GM18907 (cell line): Measurements from ENCODE around the gene RBM47.
"Not testable (repeated sequence)": the region's sequence is repeated elsewhere in the genome, so short reads cannot be mapped to it uniquely, and the experiment has no call there.

Source experiments
- ATAC-seq: cut with Tn5 transposase; IDR thresholded peaks from one replicate; pipeline ENCODE4 v1.9.1; 2021; ENCODE audit warnings: mild to moderate bottlenecking, moderate library complexity; ENCODE audit not compliant: unreplicated experiment

RBM47 gene

DNA sequence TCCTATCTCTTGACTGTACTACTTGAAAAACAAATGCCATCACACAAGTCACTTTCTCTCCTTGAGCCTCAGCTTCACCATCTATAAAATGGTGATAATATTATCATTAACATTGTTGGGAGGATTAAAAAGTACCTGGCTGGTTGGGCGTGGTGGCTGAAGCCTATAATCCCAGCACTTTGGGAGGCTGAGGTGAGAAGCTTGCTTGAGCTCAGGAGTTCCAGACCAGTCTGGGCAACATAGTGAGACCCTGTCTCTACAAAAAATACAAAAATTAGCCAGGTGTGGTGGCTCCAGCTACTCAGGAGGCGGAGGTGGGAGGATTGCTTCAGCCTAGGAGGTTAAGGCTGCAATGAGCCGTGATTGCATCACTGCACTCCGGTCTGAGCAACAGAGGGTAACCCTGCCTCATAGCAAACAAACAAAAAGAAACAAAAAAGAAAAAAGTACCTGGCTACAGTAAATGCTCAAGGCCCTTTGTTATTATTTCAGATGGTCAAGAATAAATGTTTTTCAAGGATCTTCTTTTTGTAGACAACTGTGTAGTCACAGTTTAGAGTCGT, 174.2 kb downstream of the RBM47 start:
- ATAC-seq: no peak

GRCh38 chr4:40454816-40455215, 174.8 kb downstream of the RBM47 start:
- ATAC-seq: no peak

DNA sequence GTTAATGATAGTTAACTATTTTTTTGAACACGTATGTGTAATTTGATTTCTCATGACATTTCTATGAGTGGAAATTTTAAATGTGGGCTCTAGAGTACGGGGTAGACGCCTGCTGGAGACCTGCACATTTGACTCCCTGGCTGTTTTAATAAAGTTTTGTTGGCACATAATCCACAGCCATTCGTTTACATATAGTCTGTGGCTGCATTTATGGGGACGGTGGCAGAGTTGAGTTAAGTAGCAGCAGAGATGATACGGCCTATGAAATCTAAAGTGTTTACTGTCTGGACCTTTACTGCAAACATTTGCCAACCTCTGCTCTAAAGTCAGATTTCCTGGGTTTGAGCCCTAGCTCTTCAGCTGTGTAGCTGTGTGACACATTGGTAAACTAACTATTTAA, 175.8 kb downstream of the RBM47 start:
- ATAC-seq: no peak

GRCh38 chr4:40448875-40449274, 180.8 kb downstream of the RBM47 start:
- no peak for ATAC-seq

- ATAC-seq: no peak
Measured at GRCh38 chr4:40446839-40447238, 182.8 kb downstream of the RBM47 start.

DNA sequence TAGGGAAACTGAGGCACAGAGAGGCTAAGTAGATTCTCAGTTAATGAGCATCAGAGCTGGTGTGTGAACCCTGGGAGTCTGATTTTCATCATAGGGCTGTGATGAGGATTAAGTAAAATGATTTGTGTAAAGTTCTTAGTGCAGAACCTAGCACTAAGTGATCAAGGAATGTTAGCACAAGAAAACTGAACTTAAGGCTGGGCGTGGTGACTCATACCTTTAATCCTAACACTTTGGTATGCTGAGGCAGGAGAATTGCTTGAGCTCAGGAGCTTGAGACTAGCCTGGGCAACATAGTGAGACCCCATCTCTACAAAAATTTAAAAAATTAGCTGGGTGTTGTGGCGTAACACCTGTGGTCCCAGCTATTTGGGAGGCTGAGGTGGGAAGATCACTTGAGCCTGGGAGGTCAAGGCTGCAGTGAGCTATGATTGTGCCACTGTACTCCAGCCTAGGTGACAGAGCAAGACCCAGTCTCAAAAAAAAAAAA, 183.4 kb downstream of the RBM47 start:
- not testable (repeated sequence) for ATAC-seq

GRCh38 chr4:40445671-40446070, 184.0 kb downstream of the RBM47 start:
- ATAC-seq: no peak

GRCh38 chr4:40441430-40441829, 188.2 kb downstream of the RBM47 start:
- no peak for ATAC-seq

DNA sequence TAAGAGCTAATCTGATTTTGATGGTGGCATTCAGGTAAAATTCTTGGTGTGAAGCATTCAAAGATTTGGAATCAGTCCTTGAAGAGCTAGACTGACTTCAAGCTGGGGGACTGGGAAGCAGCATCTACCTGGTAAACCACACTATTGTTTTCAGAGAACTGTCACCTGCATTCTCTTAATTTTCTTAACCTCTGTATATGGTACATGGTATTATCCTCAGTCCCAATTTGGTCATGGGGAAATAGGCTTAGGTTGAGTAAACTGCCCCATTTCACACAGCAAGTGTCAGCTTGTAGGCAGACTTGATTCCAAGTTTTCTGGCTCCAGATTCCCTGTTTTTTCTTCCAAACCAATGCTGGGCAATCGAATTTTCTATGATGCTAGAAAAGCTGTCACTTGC, 190.1 kb downstream of the RBM47 start:
- no peak for ATAC-seq

GRCh38 chr4:40438384-40439026, 191.2 kb downstream of the RBM47 start:
- no peak for ATAC-seq

DNA sequence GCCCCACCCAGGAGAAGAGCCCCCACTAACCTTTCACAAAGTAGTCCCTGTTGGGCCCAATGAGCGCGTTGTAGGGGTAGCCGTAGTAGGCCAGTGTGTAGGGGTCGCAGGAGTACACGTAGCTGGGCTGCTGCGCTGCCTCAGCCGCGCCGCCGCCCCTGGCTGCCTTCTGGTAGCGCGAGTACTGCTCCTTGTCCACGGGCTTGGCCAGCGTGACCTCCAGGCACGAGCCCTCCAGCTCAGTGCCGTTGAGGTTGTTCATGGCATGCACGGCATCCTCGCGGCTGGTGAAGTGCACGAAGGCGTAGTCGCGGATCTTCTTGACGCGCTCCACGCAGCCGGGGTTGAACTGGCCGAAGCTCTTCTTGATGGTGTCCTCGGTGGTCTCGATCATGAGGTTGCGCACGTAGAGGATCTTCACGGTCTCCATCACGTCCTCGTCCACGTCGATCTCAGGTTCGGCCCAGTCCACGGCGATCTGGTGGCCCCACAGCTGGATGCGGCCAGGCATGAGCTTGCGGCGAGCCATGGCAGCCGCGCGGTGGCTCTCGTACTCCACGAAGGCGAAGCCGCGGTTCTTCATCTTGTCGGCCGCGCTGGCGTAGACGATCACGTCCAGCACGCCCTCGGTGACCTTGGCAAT, 191.8 kb downstream of the RBM47 start:
- ATAC-seq: no peak

DNA sequence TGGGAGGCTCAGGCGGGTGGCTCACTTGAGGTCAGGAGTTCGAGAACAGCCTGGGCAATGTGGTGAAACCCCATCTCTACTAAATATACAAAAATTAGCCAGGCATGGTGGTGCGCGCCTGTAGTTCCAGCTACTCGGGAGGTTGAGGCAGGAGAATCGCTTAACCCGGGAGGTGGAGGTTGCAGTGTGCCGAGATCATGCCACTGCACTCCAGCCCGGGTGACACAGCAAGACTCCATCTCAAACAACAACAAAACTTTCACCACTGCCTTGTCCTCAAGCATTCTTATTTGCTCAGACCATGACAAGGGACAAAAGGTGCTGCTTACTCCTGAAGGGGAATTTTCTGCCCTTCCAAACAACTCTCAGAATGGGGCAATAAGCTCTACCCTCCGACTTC, 194.4 kb downstream of the RBM47 start:
- ATAC-seq: not testable (repeated sequence)

- no peak for ATAC-seq
Measured at GRCh38 chr4:40434126-40434687, 195.5 kb downstream of the RBM47 start.

GRCh38 chr4:40432504-40432903, 197.2 kb downstream of the RBM47 start:
- no peak for ATAC-seq

GRCh38 chr4:40427871-40428270, 201.8 kb downstream of the RBM47 start:
- not testable (repeated sequence) for ATAC-seq

DNA sequence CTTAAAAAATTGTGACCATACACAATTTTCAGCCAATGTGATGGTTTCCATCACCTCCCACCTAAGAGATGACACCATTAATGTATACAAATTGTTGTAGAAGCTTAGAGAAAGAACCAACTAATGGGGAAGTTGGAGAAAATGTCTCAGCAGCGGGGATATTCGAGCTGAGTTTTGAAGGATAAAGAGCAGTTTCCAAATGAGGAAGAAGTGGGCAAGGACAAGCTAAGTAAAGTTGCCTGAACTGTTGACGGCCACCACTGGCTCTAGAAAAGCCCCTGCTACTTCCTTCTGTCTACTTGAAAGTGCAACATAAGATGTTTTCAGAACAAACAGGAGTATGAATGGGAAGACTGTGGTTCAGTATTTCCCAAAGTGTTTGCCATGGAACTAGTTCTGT, 202.5 kb downstream of the RBM47 start:
- no peak for ATAC-seq

- ATAC-seq: no peak
Measured at GRCh38 chr4:40425799-40426574, 203.7 kb downstream of the RBM47 start.

DNA sequence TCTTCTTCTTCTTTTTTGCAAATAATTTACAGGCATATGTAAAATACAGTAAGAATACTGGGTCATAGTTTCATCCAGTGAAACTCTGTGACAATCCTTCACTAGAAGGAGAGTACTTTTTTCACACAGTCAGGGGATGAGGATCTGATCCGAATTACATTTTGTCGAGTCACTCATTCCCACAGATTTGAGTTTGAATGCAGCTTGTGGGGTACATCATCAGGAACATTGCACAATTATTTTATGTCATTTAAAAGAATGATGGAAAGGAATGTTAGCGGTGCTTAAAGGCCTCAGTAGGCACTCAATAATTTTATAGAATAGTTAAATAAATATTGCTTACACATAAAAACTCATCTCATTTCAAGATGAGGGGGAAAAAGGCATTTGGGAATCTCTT, 205.9 kb downstream of the RBM47 start:
- ATAC-seq: no peak

- ATAC-seq: no peak
Measured at GRCh38 chr4:40421839-40422708, 207.6 kb downstream of the RBM47 start.

DNA sequence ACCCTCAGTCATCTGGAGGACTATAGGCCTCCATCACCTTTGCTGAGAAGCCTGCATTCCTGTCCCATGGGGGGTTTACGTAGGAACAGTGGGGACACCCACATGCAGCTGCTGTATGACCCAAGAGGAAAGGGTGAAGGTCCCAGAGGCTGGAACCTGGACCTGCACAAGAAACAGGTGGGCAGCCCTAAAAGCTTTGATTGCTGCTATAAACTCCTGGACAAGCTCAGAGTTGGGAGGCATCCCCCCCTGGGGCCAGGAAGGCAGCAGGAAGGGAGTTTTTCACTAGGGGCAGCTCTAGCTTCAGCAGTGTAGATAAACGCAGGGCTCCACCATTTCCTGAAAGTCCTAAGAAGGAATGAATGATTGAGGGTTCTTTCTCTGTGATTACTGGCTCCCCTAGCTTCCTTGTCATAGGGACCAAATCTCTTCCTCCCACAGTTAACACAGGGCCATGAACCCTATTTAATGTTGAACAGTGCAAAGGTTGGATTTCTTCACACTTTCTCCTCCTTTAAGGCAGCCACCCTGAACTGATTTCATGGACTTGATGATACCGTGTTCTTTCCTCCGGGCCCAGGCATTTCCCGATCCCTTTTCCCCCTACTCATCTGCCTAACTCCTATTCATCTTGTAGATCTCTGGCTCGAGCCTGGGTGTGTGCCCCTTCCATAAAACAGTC, 210.3 kb downstream of the RBM47 start:
- ATAC-seq: no peak
